Activated CD8-positive, alpha-beta T cell treated with anti-CD3 and anti-CD28 coated beads, Interleukin-2, amount 10 ng/mL, durations not matched to agents 7 days and 5 days (primary cell): ENCODE measurements around the gene KDM4C. TPM values are rescaled to one million over a fixed set of nuclear protein-coding genes. Genes with fewer than 3 reads are reported as not detected.
A peak's percentile ranks its signal among the peaks of the same experiment; 100 is the strongest.
"Not testable (repeated sequence)": the region's sequence is repeated elsewhere in the genome, so short reads cannot be mapped to it uniquely, and the experiment has no call there.

Source experiments
- ATAC-seq: fragments of 150-1000 bp; cut with Tn5 transposase; one replicate; pipeline ENCODE4 v1.10.0; 2021; ENCODE audit warnings: moderate library complexity
- CTCF ChIA-PET: fragments of 350-600 bp; sonication (Branson Sonifier 250); formaldehyde crosslinking; loops from one replicate; lab custom pipeline; 2021; ENCODE audit warnings: antibody characterized with exemption; lab: Charles Lee
- POLR2A ChIA-PET: fragments of 350-600 bp; sonication (Branson Sonifier 250); formaldehyde crosslinking; loops from one replicate; lab custom pipeline; 2021; ENCODE audit warnings: antibody characterized with exemption; lab: Charles Lee
- DNase-seq: peaks from one replicate; pipeline ENCODE4 v3.0.0-alpha.2; 2020
- H3K27ac Mint-ChIP-seq: one replicate; pipeline ENCODE4 v1.8.0; 2021; ENCODE audit warnings: mild to moderate bottlenecking, mixed read lengths
- H3K27me3 Mint-ChIP-seq: one replicate; pipeline ENCODE4 v1.8.0; 2021; ENCODE audit warnings: low read depth, mixed read lengths
- H3K36me3 Mint-ChIP-seq: one replicate; pipeline ENCODE4 v1.8.0; 2021; ENCODE audit warnings: low read depth, mixed read lengths
- H3K4me1 Mint-ChIP-seq: one replicate; pipeline ENCODE4 v1.8.0; 2021; ENCODE audit warnings: low read depth, mixed read lengths
- H3K4me3 Mint-ChIP-seq: one replicate; pipeline ENCODE4 v1.8.0; 2021; ENCODE audit warnings: mild to moderate bottlenecking, mixed read lengths
- H3K9me3 Mint-ChIP-seq: one replicate; pipeline ENCODE4 v1.8.0; 2022; ENCODE audit warnings: mixed read lengths; ENCODE audit not compliant: insufficient read depth
- total RNA-seq, 2 experiments: library from RNA; stranded (reverse); gene quantifications; one replicate each; pipeline ENCODE4 v1.2.3, GENCODE V29; 2021

Gene KDM4C
- total RNA-seq, 2 experiments from 2014 or later, result 52.9 to 53.4 TPM

DNA sequence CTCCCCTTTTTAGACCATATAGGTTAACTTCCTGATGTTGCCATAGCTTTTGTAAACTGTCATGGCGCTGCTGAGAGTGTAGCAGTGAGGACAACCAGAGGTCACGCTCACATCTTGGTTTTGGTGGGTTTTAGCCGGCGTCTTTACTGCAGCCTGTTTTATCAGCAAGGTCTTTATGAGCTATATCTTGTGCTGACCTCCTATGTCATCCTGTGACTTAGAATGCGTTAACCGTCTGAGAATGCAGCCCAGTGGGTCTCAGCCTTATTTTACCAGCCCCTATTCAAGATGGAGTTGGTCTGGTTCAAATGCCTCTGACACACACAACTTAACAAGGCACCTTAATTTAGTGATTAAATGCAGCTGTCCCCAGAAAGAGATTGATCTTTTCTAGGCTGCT is 23.9 kb upstream of the KDM4C start:
- Mint-ChIP-seq H3K4me3 (no peak overlapping the region), H3K4me1 (no peaks in the 10 kb centered on the region), H3K36me3 (no peaks in the 10 kb centered on the region), H3K27ac (no peak overlapping the region), H3K9me3 (no peaks in the 10 kb centered on the region), H3K27me3 (no peaks in the 10 kb centered on the region)
- POLR2A ChIA-PET, result no interaction called here
- no peak for ATAC-seq
- DNase-seq, result no peak
- CTCF ChIA-PET, result no interaction called here

GRCh38 chr9:6735422-6735821 is 22.4 kb upstream of the KDM4C start:
- ChIA-PET POLR2A (no interaction called here), CTCF (no interaction called here)
- Mint-ChIP-seq H3K27ac (no peak overlapping the region), H3K27me3 (no peaks in the 10 kb centered on the region), H3K4me3 (no peak overlapping the region), H3K4me1 (no peaks in the 10 kb centered on the region), H3K36me3 (no peaks in the 10 kb centered on the region), H3K9me3 (no peaks in the 10 kb centered on the region)
- DNase-seq (no peak), ATAC-seq (no peak)

DNA sequence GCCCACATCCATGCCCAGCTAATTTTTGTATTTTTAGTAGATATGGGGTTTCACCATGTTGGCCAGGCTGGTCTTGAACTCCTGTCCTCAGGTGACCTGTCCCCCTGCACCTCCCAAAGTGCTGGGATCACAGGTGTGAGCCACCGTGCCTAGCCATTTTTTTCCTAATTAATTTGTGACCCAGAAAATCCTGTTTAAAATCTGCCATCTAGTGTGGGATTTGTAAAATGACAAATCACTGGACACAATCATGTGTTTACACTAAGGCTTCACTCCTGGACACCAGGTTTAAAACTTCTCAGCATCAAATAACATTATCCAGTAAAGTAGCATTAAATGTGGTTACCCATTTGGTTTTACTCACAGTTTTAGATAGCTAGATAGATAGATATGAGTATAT is 18.6 kb upstream of the KDM4C start:
- Mint-ChIP-seq H3K4me3 (no peak overlapping the region), H3K27me3 (no peaks in the 10 kb centered on the region), H3K36me3 (no peaks in the 10 kb centered on the region), H3K4me1 (no peaks in the 10 kb centered on the region), H3K27ac (no peak overlapping the region), H3K9me3 (no peaks in the 10 kb centered on the region)
- ChIA-PET POLR2A (no interaction called here), CTCF (interaction anchor here (0.8 to 2.2 kb wide), 5 partner anchors 23 to 154 kb away, joined by 3 to 5 read pairs (median 3); no protein-coding TSS in a partner anchor)
- no peak for ATAC-seq
- DNase-seq, result no peak

- H3K9me3 Mint-ChIP-seq, H3K36me3 Mint-ChIP-seq, ATAC-seq, H3K4me3 Mint-ChIP-seq, H3K27me3 Mint-ChIP-seq, H3K27ac Mint-ChIP-seq, DNase-seq, CTCF ChIA-PET: not testable (repeated sequence)
- H3K4me1 Mint-ChIP-seq, result peaks cover 13% of the 10 kb centered on the region
- POLR2A ChIA-PET, result interaction anchor here (1.2 to 2.3 kb wide), 2 partner anchors 9 to 33 kb away, joined by 3 to 9 read pairs; partner anchors contain the start of gene KDM4C
Observed at GRCh38 chr9:6748861-6749260, 8.9 kb upstream of the KDM4C start.

DNA sequence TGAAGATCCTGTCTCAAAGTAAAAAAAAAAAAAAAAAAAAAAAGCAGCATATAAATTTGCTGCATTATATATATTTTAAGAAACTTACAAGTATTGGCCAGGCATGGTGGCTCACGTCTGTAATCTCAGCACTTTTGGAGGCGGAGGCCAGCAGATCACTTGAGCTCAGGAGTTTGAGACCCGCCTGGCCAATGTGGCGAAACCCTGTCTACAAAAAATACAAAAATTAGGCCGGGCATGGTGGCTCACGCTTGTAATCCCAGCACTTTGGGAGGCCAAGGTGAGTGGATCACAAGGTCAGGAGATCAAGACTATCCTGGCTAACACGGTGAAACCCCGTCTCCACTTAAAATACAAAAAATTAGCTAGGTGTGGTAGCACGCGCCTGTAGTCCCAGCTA is 2.9 kb upstream of the KDM4C start:
- ATAC-seq, H3K27ac Mint-ChIP-seq, CTCF ChIA-PET, H3K9me3 Mint-ChIP-seq, POLR2A ChIA-PET, DNase-seq, H3K4me3 Mint-ChIP-seq, H3K36me3 Mint-ChIP-seq, H3K27me3 Mint-ChIP-seq: not testable (repeated sequence)
- peaks cover 25% of the 10 kb centered on the region for H3K4me1 Mint-ChIP-seq

- ChIA-PET CTCF (interaction anchor here (0.5 to 1.5 kb wide), 3 partner anchors 10 to 884 kb away, joined by 3 to 4 read pairs (median 3); no protein-coding TSS in a partner anchor), POLR2A (interaction anchor here (0.6 to 4.4 kb wide), 14 partner anchors 8 to 390 kb away, joined by 3 to 53 read pairs (median 6); partner anchors contain the start of gene UHRF2)
- Mint-ChIP-seq H3K4me3 (peak overlapping the region; percentile 91), H3K27me3 (no peaks in the 10 kb centered on the region), H3K9me3 (no peaks in the 10 kb centered on the region), H3K27ac (peak overlapping the region; percentile 97), H3K4me1 (peaks cover 19% of the 10 kb centered on the region), H3K36me3 (peaks cover 9% of the 10 kb centered on the region)
- peak; percentile 56 for ATAC-seq
- DNase-seq, result peak; percentile 81
Observed at GRCh38 chr9:6757132-6757455, 679 bp upstream of the KDM4C start.

DNA sequence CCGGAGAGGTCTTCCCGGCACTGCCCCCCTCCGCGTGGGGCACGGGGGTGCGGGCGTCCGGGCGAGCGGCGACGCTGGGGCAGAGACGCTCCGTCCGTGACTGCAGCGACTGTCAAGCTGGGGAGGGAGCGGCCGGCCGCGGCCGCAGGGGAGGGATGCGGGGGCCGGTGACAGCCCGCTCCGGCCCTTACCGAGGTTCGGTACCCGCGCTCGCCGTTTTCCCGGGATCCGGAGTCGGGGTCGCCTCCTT is 400 bp downstream of the KDM4C start:
- Mint-ChIP-seq H3K27me3 (no peaks in the 10 kb centered on the region), H3K9me3 (peaks cover 3% of the 10 kb centered on the region), H3K27ac (peak overlapping the region; percentile 97), H3K4me1 (peaks cover 22% of the 10 kb centered on the region), H3K36me3 (peaks cover 14% of the 10 kb centered on the region), H3K4me3 (peak overlapping the region; percentile 91)
- ATAC-seq, result peak; percentile 15
- ChIA-PET POLR2A (interaction anchor here (0.8 to 4.4 kb wide), 19 partner anchors 9 to 750 kb away, joined by 3 to 53 read pairs (median 5); partner anchors contain the start of gene UHRF2), CTCF (interaction anchor here (1.5 kb wide), 1 partner anchor 173 kb away, joined by 4 read pairs; no protein-coding TSS in a partner anchor)
- no peak for DNase-seq

GRCh38 chr9:6758498-6759184 is 868 bp downstream of the KDM4C start:
- POLR2A ChIA-PET, result interaction anchor here (0.8 to 4.4 kb wide), 14 partner anchors 14 to 345 kb away, joined by 3 to 53 read pairs (median 7); partner anchors contain the start of gene UHRF2
- Mint-ChIP-seq H3K9me3 (peaks cover 6% of the 10 kb centered on the region), H3K27ac (peak overlapping the region; percentile 92), H3K4me1 (peaks cover 26% of the 10 kb centered on the region), H3K27me3 (no peaks in the 10 kb centered on the region), H3K4me3 (peak overlapping the region; percentile 91), H3K36me3 (peaks cover 17% of the 10 kb centered on the region)
- peak; percentile 73 for DNase-seq
- CTCF ChIA-PET, result interaction anchor here (1.5 kb wide), 1 partner anchor 173 kb away, joined by 4 read pairs; no protein-coding TSS in a partner anchor
- ATAC-seq, result peak; percentile 35

DNA sequence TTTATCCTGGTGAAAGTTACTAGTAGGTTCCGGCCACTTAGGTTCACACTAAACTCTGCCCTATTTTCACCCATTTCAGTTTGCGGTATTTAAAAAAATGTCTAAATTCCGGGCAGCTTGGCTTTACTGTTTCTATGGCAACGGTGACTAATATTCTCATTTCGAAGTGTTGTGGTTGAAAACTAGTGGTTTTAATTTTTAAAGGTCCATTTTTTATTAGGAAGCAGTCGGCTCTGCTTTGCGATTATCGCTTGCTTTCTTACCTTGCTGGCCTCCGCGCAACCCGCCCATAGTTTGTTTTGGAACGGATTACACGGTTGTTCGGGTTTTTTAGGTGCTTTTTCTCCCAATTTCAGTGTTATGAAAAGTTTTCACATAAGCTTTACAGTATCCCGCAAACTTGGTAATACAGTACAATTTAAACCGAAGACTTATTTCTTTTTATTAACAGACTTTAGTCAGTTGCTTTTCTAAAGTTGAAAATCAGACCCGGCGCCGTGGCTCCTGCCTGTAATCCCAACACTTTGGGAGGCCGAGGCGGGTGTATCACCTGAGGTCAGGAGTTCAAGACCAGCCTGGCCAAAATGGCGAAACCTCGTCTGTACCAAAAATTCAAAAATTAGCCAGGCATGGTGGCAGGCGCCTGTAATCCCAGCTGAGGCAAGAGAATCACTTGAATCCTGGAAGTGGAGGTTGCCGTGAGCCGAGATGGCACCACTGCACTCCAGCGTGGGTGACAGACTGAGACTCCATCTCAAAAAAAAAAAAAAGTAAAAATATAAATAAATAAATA is 1.6 kb downstream of the KDM4C start:
- H3K4me3 Mint-ChIP-seq, result peak overlapping the region; percentile 91
- no peak for ATAC-seq
- CTCF ChIA-PET, result no interaction called here

GRCh38 chr9:6761306-6761705 is 3.5 kb downstream of the KDM4C start:
- H3K36me3 Mint-ChIP-seq, result peaks cover 17% of the 10 kb centered on the region
- H3K27me3 Mint-ChIP-seq, result no peaks in the 10 kb centered on the region
- H3K4me3 Mint-ChIP-seq, result no peak overlapping the region
- no peak overlapping the region for H3K27ac Mint-ChIP-seq
- ChIA-PET POLR2A (no interaction called here), CTCF (no interaction called here)
- no peak for DNase-seq
- peaks cover 40% of the 10 kb centered on the region for H3K4me1 Mint-ChIP-seq
- ATAC-seq, result no peak
- H3K9me3 Mint-ChIP-seq, result peaks cover 6% of the 10 kb centered on the region

More for the DNA sequence above, 1.6 kb downstream of the KDM4C start:
- Mint-ChIP-seq H3K36me3 (peaks cover 17% of the 10 kb centered on the region), H3K27ac (peak overlapping the region; percentile 92), H3K9me3 (peaks cover 6% of the 10 kb centered on the region), H3K4me1 (peaks cover 34% of the 10 kb centered on the region), H3K27me3 (no peaks in the 10 kb centered on the region)
- POLR2A ChIA-PET, result interaction anchor here (1.4 to 4.4 kb wide), 7 partner anchors 15 to 345 kb away, joined by 4 to 53 read pairs (median 35); partner anchors contain the start of gene UHRF2
- DNase-seq, result peak; percentile 40

DNA sequence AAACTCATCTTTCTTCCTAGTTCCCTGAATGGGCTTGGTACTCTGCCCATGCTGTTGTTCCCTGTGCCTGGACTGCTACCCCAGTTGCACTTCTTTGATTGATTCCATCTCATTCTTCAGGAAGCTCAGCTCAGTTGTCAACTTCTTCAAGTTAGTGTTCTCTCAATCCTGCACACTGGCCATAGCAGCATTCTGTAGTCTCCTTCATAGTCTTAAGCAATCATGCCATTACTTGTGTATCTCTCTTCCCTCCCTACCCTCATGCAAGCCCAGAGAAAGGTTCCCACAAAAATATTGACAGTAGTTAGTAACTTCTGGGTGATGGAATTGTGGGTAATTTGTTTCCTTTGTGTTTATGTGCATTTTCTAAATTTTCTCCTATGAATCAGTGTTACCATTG is 5.5 kb downstream of the KDM4C start:
- Mint-ChIP-seq H3K4me3 (no peak overlapping the region), H3K9me3 (peaks cover 6% of the 10 kb centered on the region), H3K27ac (no peak overlapping the region), H3K36me3 (peaks cover 17% of the 10 kb centered on the region), H3K27me3 (no peaks in the 10 kb centered on the region), H3K4me1 (peaks cover 36% of the 10 kb centered on the region)
- no peak for DNase-seq
- ChIA-PET POLR2A (interaction anchor here (2.0 kb wide), 1 partner anchor 82 kb away, joined by 4 read pairs; no protein-coding TSS in a partner anchor), CTCF (interaction anchor here (0.8 kb wide), 1 partner anchor 14 kb away, joined by 3 read pairs; no protein-coding TSS in a partner anchor)
- ATAC-seq, result no peak
